Measurements from ENCODE around the gene FAM163B. TPM values are rescaled to one million over a fixed set of nuclear protein-coding genes. Genes with fewer than 3 reads are reported as not detected.

The FAM163B gene
- total RNA-seq, 1 donor from 2014 or later = not detected

- DNase-seq (ENCODE audit: extremely low spot score, unreplicated experiment) = no peak
- Mint-ChIP-seq H3K4me1 (ENCODE audit: unreplicated experiment) (peaks cover 27% of the 10 kb centered on the region), H3K4me3 (no peak overlapping the region), H3K27ac (no peak overlapping the region), H3K27me3 (peaks cover 17% of the 10 kb centered on the region), H3K9me3 (no peaks in the 10 kb centered on the region), H3K36me3 (no peaks in the 10 kb centered on the region)
- TF ChIP-seq CTCF (conservative IDR thresholded peaks at IDR 0.05) = no peak
These were observed 79.7 kb downstream of the FAM163B start for GRCh38 chr9:133529457-133529856.

DNA sequence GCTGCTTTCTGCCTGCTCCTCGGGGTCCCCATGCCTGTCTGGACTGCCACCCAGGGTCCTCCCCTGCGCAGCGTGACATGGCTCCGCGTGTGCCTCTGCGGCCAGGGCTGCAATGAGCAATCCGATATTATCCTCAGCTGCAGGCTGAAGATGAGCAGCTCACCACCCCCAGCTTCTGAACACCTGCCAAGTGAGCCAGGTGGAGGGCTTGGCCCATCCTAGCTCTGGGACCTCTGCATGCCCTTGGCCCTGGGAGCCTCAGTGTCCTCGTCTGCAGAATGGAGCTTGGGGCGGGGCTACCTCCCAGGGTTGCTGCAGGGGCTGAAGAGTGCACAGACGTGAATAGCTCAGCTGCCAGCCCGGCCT is 80.3 kb downstream of the FAM163B start:
- Mint-ChIP-seq H3K9me3 (no peaks in the 10 kb centered on the region), H3K4me1 (ENCODE audit: unreplicated experiment) (peaks cover 30% of the 10 kb centered on the region), H3K27me3 (peaks cover 17% of the 10 kb centered on the region), H3K27ac (no peak overlapping the region), H3K36me3 (no peaks in the 10 kb centered on the region), H3K4me3 (no peak overlapping the region)
- no peak for DNase-seq (ENCODE audit: extremely low spot score, unreplicated experiment)
- TF ChIP-seq CTCF (conservative IDR thresholded peaks at IDR 0.05) = no peak

- Mint-ChIP-seq H3K36me3 (no peaks in the 10 kb centered on the region), H3K27ac (no peak overlapping the region), H3K4me1 (ENCODE audit: unreplicated experiment) (peaks cover 33% of the 10 kb centered on the region), H3K27me3 (peaks cover 19% of the 10 kb centered on the region), H3K4me3 (no peak overlapping the region), H3K9me3 (no peaks in the 10 kb centered on the region)
- TF ChIP-seq CTCF (conservative IDR thresholded peaks at IDR 0.05) = no peak
- no peak for DNase-seq (ENCODE audit: extremely low spot score, unreplicated experiment)
These were observed 81.0 kb downstream of the FAM163B start for GRCh38 chr9:133528001-133528875.

- Mint-ChIP-seq H3K9me3 (no peaks in the 10 kb centered on the region), H3K27ac (peak overlapping the region; percentile 30), H3K4me3 (peak overlapping the region; percentile 54), H3K36me3 (no peaks in the 10 kb centered on the region), H3K27me3 (peaks cover 18% of the 10 kb centered on the region), H3K4me1 (ENCODE audit: unreplicated experiment) (peaks cover 38% of the 10 kb centered on the region)
- TF ChIP-seq CTCF (conservative IDR thresholded peaks at IDR 0.05) = no peak
- DNase-seq (ENCODE audit: extremely low spot score, unreplicated experiment) = no peak
These were observed 81.7 kb downstream of the FAM163B start for GRCh38 chr9:133527444-133527920.

Other genes with a start within 250 kb of the FAM163B start
- 173 and 224 TPM in 2 replicates for gene SURF4, start 233.3 kb downstream of the FAM163B start, total RNA-seq (ENCODE audit: low replicate concordance)
- gene STKLD1, start 233.0 kb downstream of the FAM163B start, total RNA-seq (ENCODE audit: low replicate concordance) = 1.00 and 3.9 TPM in 2 replicates
- gene REXO4, start 191.4 kb downstream of the FAM163B start, total RNA-seq (ENCODE audit: low replicate concordance) = 26.5 and 28.9 TPM in 2 replicates
- gene ADAMTS13, start 187.0 kb downstream of the FAM163B start, total RNA-seq (ENCODE audit: low replicate concordance) = 4.4 and 12.9 TPM in 2 replicates
- 45.6 and 51.9 TPM in 2 replicates for gene CACFD1, start 149.4 kb downstream of the FAM163B start, total RNA-seq (ENCODE audit: low replicate concordance)
- 8.2 and 9.7 TPM in 2 replicates for gene SLC2A6, start 130.3 kb downstream of the FAM163B start, total RNA-seq (ENCODE audit: low replicate concordance)
- not detected in 2 replicates for gene MYMK, start 84.4 kb downstream of the FAM163B start, total RNA-seq (ENCODE audit: low replicate concordance)
- gene ADAMTSL2, start 74.7 kb downstream of the FAM163B start, total RNA-seq (ENCODE audit: low replicate concordance) = 0.57 and 0.65 TPM in 2 replicates
- gene DBH, start 27.0 kb upstream of the FAM163B start, total RNA-seq (ENCODE audit: low replicate concordance) = 0.10 and 0.12 TPM in 2 replicates
- 0.76 and 6.8 TPM in 2 replicates for gene SARDH, start 129.0 kb upstream of the FAM163B start, total RNA-seq (ENCODE audit: low replicate concordance)

All from type B pancreatic cell (in vitro differentiated cells).